IMR-90 (cell line): ENCODE data around the gene ILDR2.

Source experiments
- BHLHE40 ChIP-seq: fragments of 150-350 bp; IDR thresholded peaks from 2 replicates; pipeline ENCODE4 v1.6.1; 2016; ENCODE audit warnings: mild to moderate bottlenecking, low read depth, low read length
- CHD1 ChIP-seq: IDR thresholded peaks from 2 replicates; pipeline ENCODE4 v1.6.1; 2012; ENCODE audit warnings: low read depth, low read length, improper control_type of control experiment
- CTCF ChIP-seq: conservative IDR thresholded peaks from 2 replicates; pipeline ENCODE4 v1.5.1; 2012; ENCODE audit warnings: mild to moderate bottlenecking, low read depth, low read length, improper control_type of control experiment
- ELK1 ChIP-seq: fragments of 150-350 bp; IDR thresholded peaks from 2 replicates; pipeline ENCODE4 v1.6.1; 2016; ENCODE audit warnings: low read depth, mild to moderate bottlenecking, low read length, moderate library complexity, borderline replicate concordance
- FOS ChIP-seq: fragments of 150-350 bp; IDR thresholded peaks from 2 replicates; pipeline ENCODE4 v1.6.1; 2016; ENCODE audit warnings: low read depth, low read length
- MAFK ChIP-seq: IDR thresholded peaks from 2 replicates; pipeline ENCODE4 v1.6.1; 2012; ENCODE audit warnings: low read depth, low read length, improper control_type of control experiment
- POLR2A ChIP-seq: IDR thresholded peaks from 2 replicates; pipeline ENCODE4 v1.6.1; 2012; ENCODE audit warnings: mild to moderate bottlenecking, low read depth, low read length
- RAD21 ChIP-seq: IDR thresholded peaks from 2 replicates; pipeline ENCODE4 v1.6.1; 2012; ENCODE audit warnings: low read length, improper control_type of control experiment
- RCOR1 ChIP-seq: IDR thresholded peaks from 2 replicates; pipeline ENCODE4 v1.6.1; 2012; ENCODE audit warnings: mild to moderate bottlenecking, low read length, improper control_type of control experiment; ENCODE audit not compliant: insufficient replicate concordance
- RFX5 ChIP-seq: IDR thresholded peaks from 2 replicates; pipeline ENCODE4 v1.8.0; 2012; ENCODE audit warnings: low read depth, mild to moderate bottlenecking, low read length, moderate library complexity
- SMC3 ChIP-seq: fragments of 150-350 bp; IDR thresholded peaks from 2 replicates; pipeline ENCODE4 v1.6.1; 2016; ENCODE audit warnings: low read depth, mild to moderate bottlenecking, antibody characterized with exemption, low read length, moderate library complexity
- USF2 ChIP-seq: fragments of 150-350 bp; IDR thresholded peaks from 2 replicates; pipeline ENCODE4 v1.6.1; 2017; ENCODE audit warnings: mild to moderate bottlenecking, antibody characterized with exemption, low read length, low read depth

GRCh38 chr1:166977951-166978350, 2.6 kb upstream of the ILDR2 start:
- TF ChIP-seq POLR2A, result no peak
- no peak for TF ChIP-seq CTCF
- TF ChIP-seq RFX5, result no peak
- no peak for TF ChIP-seq ELK1
- TF ChIP-seq RAD21, result no peak
- TF ChIP-seq MAFK, result no peak
- no peak for TF ChIP-seq FOS
- no peak for TF ChIP-seq CHD1
- no peak for TF ChIP-seq SMC3
- no peak for TF ChIP-seq RCOR1
- TF ChIP-seq BHLHE40, result no peak
- no peak for TF ChIP-seq USF2
